ACHN (cell line): ENCODE data around the gene MYBPC3.
"Not testable (repeated sequence)": the region's sequence is repeated elsewhere in the genome, so short reads cannot be mapped to it uniquely, and the experiment has no call there.

Source experiments
- DNase-seq: peaks from one replicate; pipeline ENCODE4 v3.0.0-alpha.2; 2015
- in situ Hi-C: cut with HindIII; loops from 2 replicates; pipeline ENCODE4 v1.10.0; 2017; ENCODE audit warnings: low sequenced_read_pairs, low pct_ligation_motif_present, low pct_unique_long_range_greater_than_20kb

MYBPC3 gene

DNA sequence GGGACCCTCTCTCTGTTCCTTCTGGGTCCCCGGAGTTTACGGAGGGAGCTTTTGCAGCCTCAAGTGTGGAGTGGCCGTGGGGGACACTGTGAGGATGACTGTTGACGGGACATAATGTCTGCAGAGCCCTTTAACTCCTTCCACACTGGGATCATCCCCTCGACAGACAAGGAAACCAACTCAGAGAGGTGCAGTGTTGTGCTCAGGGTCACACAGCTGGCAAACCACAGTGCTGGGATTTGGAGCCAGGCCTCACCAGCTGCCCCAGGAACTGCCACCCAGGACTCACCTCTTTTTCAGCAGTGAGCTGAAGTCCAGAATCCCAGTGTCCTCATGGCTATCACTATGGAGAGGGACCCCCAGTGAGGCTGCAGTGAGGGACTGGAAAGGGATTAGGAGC lies 5.4 kb downstream of the MYBPC3 start:
- DNase-seq, result no peak
- in situ Hi-C loops, result no loop called here

GRCh38 chr11:47345890-47346563 lies 6.5 kb downstream of the MYBPC3 start:
- in situ Hi-C loops, result no loop called here
- no peak for DNase-seq

DNA sequence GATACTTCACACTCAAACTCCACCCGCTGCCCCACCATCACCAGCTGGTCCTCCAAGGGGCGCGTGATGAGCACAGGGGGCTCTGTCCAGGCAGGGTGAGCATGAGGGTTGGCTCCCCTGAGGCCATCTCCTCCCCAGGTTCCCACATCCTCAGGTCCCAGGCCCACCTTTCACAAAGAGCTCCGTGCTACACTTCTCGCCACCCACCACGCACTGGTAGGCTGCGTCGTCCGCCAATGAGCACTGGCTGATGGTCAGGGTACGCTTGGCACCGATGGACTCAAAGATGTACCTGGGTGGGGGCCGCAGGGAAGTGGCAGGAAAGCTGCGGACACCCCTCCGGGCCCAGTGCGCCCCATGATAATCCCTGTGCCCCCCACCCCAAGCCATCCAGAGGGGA lies 9.6 kb downstream of the MYBPC3 start:
- in situ Hi-C loops, result no loop called here
- DNase-seq, result no peak

DNA sequence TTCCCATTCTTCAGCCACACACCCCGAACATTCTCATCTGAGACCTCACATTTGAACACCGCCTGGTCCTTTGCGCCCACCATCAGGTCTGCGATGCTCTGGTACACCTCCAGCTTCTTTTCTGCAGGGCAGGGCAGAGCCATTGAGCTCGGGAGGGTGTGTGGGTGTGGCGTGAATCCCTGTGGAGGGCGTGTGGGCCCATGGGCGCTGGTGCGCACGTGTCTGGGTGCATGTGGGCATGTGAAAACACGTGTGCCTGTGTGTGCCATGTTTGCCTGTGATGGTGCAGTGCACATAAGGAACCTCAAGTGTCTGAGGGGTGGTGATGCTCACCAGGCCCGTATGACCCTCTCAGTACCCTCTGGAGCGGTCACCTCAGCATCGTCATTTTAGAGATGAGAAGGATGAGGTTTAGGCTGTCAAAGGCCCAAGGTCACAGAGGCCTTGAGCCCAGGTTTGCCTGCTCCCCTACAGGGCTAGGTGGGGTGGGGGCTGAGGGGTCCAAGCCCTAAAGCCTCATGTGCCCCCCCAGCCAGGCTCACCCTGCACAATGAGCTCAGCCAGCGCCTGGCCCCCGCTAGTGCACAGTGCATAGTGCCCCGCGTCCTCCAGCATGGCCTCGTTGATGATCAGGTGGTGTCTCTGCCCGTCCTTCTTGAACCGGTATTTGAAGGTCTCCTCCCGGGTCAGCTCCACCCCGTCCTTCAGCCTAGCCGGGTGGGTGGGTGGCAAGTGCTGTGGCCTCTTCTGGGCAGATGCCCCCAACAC lies 10.3 kb downstream of the MYBPC3 start:
- no peak for DNase-seq
- in situ Hi-C loops, result no loop called here

- DNase-seq, result no peak
- in situ Hi-C loops, result no loop called here
Observed at GRCh38 chr11:47340980-47341775, 11.3 kb downstream of the MYBPC3 start.

DNA sequence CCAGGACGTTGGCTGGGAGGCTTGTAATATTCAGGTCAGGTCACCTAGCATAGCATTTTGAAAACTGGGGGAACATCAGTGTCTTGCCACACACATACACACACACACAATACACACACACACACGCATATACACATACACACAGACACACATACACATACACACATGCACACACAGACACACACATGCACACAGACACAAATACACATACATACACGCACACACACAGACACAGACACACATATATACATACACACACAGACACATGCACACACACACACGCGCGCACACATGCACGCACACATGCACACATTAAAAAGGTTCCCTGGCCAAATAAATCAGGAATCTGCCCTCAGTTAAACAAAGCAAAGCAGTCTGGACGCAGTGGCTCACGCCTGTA lies 12.5 kb downstream of the MYBPC3 start:
- in situ Hi-C loops, result no loop called here

GRCh38 chr11:47338396-47339241 lies 13.9 kb downstream of the MYBPC3 start:
- no peak for DNase-seq
- in situ Hi-C loops, result no loop called here

More for the DNA sequence above, 12.5 kb downstream of the MYBPC3 start:
- no peak for DNase-seq

DNA sequence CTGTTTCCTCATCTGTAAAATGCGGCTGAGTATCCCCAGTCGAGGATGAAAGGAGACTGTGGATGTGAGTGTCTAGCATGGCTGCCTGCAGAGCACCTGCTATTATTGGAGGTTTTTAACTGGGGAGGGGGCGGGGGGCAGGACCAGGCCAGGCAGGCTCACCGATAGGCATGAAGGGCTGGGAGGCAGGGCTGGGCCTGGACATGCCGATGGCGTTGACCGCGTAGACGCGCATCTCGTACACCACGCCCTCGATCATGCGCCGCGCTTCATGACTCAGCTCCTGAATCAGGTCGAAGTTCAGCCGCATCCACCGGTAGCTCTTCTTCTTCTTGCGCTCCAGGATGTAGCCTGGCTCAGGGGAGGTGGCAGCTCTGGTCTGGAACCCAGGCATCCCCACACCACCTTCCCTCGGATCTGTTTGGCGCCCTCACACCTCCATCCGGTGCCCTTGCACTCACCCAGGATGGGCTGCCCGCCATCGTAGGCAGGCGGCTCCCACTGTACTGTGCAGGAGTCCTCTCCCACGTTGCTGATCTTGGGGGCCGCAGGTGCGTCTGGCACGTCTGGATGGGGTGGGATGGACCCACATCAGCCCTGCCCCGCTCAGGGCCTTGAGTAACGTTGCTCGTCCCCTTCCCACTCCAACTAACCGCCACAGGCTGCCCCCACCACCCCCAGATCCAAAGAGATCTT lies 15.1 kb downstream of the MYBPC3 start:
- in situ Hi-C loops, result no loop called here
- no peak for DNase-seq

DNA sequence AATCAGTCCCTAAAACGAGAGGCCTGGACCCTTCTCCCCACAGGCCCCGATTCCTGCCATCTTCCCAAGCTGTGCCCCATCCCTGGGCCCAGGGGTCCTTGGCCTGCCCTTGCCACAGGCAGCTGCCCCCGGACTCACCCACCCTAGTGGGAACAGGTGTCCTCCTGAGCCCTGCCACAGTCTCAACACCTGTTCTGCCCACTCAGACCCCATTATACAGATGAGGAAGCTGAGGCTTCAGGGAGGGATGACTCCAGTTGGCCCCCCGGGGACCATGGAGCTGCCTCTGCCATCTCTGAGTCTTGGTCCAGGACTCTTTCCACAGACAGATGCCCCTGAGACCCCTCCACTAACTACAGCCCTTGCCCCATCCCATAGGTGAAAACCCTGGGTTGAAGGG lies 15.9 kb downstream of the MYBPC3 start:
- no peak for DNase-seq
- in situ Hi-C loops, result no loop called here

GRCh38 chr11:47335733-47336132 lies 16.8 kb downstream of the MYBPC3 start:
- in situ Hi-C loops, result no loop called here
- no peak for DNase-seq

DNA sequence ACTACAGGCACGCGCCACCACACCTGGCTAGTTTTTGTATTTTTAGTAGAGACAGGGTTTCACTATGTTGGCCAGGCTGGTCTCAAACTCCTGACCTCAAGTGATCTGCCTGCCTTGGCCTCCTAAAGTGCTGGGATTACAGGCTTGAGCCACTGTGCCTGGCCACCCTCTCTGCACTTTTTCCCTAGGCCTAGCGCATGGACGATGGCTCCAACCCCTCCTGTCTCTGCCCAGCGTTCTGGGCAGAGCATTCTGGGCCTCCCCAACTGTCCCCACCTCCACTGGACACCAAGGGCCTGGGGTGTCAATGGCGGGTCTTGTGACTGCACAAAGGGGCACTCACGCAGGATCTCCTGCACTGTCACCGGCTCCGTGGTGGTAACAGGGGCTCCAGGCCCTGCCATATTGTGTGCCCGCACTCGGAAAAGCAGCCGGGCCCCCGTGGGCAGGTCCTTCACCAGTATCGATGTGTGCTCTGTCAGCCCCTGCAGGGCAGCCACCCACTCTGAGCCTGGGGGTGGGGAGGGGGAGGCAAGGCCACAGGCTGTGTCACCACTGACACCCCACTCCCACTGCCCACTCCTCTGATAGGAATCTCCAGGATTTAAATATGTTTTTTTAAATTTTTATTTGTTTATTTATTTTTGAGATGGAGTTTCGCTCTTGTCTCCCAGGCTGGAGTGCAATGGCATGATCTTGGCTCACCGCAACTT lies 17.6 kb downstream of the MYBPC3 start:
- in situ Hi-C loops, DNase-seq: not testable (repeated sequence)

GRCh38 chr11:47333886-47334443 lies 18.5 kb downstream of the MYBPC3 start:
- in situ Hi-C loops, result no loop called here

DNA sequence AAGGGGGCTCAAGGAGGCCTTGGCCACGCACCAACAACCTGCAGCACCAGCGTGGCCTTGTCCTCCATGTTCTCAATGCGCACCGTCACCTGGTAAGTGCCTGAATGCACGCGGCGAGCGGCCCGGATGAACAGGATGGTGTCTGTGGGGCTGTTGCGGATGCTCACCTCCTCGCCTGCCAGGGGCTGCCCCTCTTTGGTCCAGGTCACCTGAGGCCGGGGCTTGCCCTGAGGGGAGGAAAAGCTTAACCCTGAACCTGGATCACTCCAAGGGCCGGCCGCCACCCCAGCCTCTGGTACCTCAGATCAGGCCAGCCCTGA lies 19.0 kb downstream of the MYBPC3 start:
- no peak for DNase-seq
- in situ Hi-C loops, result no loop called here

More at GRCh38 chr11:47333886-47334443, 18.5 kb downstream of the MYBPC3 start:
- DNase-seq, result no peak

- no peak for DNase-seq
- in situ Hi-C loops, result no loop called here
Observed at GRCh38 chr11:47332791-47333525, 19.5 kb downstream of the MYBPC3 start.

DNA sequence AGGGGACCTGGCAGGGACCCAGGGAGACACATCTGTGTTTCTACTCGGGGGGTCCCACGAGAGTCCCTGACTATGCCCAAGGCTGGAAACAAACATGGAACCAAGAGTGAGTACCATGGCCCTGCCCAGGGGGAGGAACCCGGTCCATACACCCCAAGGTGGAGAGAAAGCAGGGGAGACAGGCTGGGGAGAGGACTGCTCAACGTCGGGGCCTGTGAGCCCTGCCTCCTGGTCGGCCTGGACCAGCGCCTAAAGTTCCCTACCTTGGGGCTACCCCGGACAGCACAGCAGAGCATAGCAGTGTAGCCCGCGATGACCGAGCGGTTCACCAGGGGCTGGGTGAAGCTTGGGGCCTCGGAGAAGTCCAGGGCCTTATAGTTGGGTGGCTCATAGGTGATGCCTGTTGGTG lies 20.2 kb downstream of the MYBPC3 start:
- in situ Hi-C loops, result no loop called here
- DNase-seq, result no peak

GRCh38 chr11:47331454-47332302 lies 20.8 kb downstream of the MYBPC3 start:
- in situ Hi-C loops, result no loop called here
- no peak for DNase-seq
